RWPE1 (cell line): ENCODE results near the gene TAPBP.

ENCODE experiments used
- CTCF ChIA-PET: fragments of 350-600 bp; sonication (Branson Sonifier 250); formaldehyde crosslinking; extraction: SDS; loops from one replicate; lab custom pipeline; 2021; lab: Yijun Ruan, JAX
- POLR2A ChIA-PET: fragments of 400-600 bp; formaldehyde crosslinking; extraction: SDS; loops from one replicate; lab custom pipeline; 2020; ENCODE audit warnings: antibody characterized with exemption; ENCODE audit not compliant: low non-redundant PET; lab: Yijun Ruan, JAX
- DNase-seq: peaks from one replicate; pipeline ENCODE4 v3.0.0; 2012; ENCODE audit warnings: low spot score
- H3K27ac ChIP-seq: fragments of 450-650 bp; 2 replicates; pipeline ENCODE4 v1.5.1; 2017
- TF ChIP-seq, protein P1 (sequence below): fragments of 450-650 bp; conservative IDR thresholded peaks from 2 replicates; pipeline ENCODE4 v1.5.1; 2017; ENCODE audit warnings: low read depth, mild to moderate bottlenecking

The TAPBP gene

DNA sequence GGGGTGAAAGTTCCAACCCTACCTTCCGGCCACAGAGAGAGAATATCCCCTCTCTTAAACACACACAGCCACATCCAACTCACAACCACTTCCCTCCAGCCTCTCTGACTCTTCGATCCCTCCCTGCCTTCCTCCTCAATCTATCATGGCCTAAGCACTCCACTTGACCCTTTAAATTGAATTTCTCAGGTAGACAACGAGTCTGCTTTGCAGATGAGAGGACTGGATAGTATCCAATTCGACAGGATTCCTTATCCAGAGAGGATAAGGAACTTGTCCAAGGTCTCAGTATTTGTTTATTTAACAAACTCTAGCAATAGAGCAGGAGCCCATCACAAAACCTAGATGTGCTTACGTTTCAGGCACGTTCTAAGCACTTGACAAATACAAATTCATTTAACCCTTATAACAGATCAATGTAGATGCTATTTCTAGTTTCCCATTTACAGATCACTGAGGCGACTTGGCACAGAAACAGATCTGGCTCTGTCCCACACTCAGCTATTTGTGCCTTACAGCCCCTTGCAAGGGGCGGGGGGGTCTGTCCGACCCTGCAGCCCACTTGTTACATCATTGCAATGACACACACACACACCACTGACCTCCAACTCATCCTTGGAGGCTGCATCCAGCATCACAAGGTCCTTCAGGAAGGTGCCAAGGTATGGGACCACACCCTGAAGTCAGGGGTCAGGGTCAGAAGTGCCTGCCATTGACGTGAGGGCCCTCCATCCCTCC lies 19.6 kb downstream of the TAPBP start:
- no peak for DNase-seq

GRCh38 chr6:33292996-33293682 lies 20.7 kb downstream of the TAPBP start:
- TF ChIP-seq, protein P1, sequence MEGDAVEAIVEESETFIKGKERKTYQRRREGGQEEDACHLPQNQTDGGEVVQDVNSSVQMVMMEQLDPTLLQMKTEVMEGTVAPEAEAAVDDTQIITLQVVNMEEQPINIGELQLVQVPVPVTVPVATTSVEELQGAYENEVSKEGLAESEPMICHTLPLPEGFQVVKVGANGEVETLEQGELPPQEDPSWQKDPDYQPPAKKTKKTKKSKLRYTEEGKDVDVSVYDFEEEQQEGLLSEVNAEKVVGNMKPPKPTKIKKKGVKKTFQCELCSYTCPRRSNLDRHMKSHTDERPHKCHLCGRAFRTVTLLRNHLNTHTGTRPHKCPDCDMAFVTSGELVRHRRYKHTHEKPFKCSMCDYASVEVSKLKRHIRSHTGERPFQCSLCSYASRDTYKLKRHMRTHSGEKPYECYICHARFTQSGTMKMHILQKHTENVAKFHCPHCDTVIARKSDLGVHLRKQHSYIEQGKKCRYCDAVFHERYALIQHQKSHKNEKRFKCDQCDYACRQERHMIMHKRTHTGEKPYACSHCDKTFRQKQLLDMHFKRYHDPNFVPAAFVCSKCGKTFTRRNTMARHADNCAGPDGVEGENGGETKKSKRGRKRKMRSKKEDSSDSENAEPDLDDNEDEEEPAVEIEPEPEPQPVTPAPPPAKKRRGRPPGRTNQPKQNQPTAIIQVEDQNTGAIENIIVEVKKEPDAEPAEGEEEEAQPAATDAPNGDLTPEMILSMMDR: no peak
- ChIA-PET POLR2A (interaction anchor here (0.6 kb wide), 1 partner anchor 8 kb away, joined by 5 read pairs; no protein-coding TSS in a partner anchor), CTCF (interaction anchor here (0.6 to 1.7 kb wide), 2 partner anchors 15 to 167 kb away, joined by 3 read pairs; no protein-coding TSS in a partner anchor)
- peak overlapping the region; percentile 39 for H3K27ac ChIP-seq
- DNase-seq: no peak

More for the DNA sequence above, 19.6 kb downstream of the TAPBP start:
- POLR2A ChIA-PET: no interaction called here
- H3K27ac ChIP-seq: peak overlapping the region; percentile 39
- CTCF ChIA-PET: no interaction called here
- TF ChIP-seq, protein P1: no peak

DNA sequence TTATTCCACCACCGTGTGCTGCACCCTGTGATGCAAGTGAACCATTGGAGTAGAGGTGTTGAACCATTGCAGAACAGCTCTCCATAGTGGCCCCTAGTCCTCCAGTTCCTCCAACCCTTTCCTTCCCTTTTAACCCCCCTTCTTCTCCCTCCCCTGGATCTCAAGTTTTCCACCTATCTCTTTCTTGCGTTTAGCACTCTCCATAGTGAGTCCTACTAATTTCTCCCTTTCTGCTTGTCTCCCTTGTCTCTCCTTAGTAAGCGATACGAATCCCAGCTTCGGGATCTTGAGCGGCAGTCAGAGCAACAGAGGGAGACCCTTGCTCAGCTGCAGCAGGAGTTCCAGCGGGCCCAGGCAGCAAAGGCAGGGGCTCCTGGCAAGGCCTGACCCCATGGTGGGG lies 23.4 kb downstream of the TAPBP start:
- POLR2A ChIA-PET: interaction anchor here (2.5 kb wide), 1 partner anchor 18 kb away, joined by 10 read pairs; the partner anchor contains the start of genes RPS18 and VPS52
- CTCF ChIA-PET: no interaction called here
- TF ChIP-seq, protein P1: no peak
- DNase-seq: no peak
- H3K27ac ChIP-seq: peak overlapping the region; percentile 76

DNA sequence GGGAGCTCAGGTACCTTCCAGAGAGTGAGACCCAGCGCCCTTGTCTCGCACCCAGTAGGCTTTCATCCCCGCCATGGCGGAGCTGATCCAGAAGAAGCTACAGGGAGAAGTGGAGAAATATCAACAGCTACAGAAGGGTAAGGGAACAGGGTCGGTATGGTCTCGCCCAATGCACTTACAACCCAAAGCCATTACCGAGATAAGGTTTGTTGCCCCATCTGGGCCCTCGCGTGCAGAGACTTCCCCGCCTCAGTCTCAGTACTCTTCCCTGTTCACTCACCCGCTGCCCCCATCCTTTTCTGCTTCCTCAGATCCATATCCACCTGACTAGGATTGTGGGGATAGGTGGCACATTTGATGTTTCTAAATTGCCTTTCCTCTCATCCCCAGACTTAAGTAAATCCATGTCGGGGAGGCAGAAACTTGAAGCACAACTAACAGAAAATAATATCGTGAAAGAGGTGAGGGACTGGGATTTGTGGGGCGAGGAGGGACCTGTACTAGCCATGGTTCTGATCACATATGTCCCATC lies 24.0 kb downstream of the TAPBP start:
- TF ChIP-seq, protein P1: no peak
- H3K27ac ChIP-seq: peak overlapping the region; percentile 76
- POLR2A ChIA-PET: interaction anchor here (0.6 to 2.5 kb wide), 2 partner anchors 18 to 28 kb away, joined by 3 to 10 read pairs; partner anchors contain the start of genes RPS18, VPS52 and ZBTB22
- no peak for DNase-seq
- CTCF ChIA-PET: interaction anchor here (1.0 kb wide), 1 partner anchor 13 kb away, joined by 6 read pairs; the partner anchor contains the start of gene B3GALT4

- H3K27ac ChIP-seq: peak within 1 kb of the TSS; percentile 76
- ChIA-PET CTCF (interaction anchor here (0.6 to 1.2 kb wide), 4 partner anchors 9 to 129 kb away, joined by 3 to 8 read pairs (median 5); partner anchors contain the start of genes B3GALT4 and CUTA), POLR2A (interaction anchor here (0.6 to 2.5 kb wide), 4 partner anchors 8 to 28 kb away, joined by 3 to 10 read pairs (median 5); partner anchors contain the start of genes RPS18, VPS52 and ZBTB22)
- DNase-seq: peak; percentile 96
- TF ChIP-seq, protein P1: no peak
These were observed 24.7 kb downstream of the TAPBP start, which contains the start of the genes PFDN6 and WDR46 for GRCh38 chr6:33288921-33289783. Gene PFDN6 (plus strand): TSS chr6:33289601. CDS start chr6:33289857, 256 bp downstream. Gene WDR46 (minus strand): TSS chr6:33289239. CDS start chr6:33289170, 69 bp downstream.
